HL-60 (cell line): ENCODE data around the gene RTN4R.

Source experiments
- DNase-seq, 2 experiments: peaks; one replicate each; pipeline ENCODE4 v3.0.0-alpha.2; 2010 to 2020; ENCODE audit warnings: low read depth in 1 of 2, low spot score in 1 of 2
- H3K27ac ChIP-seq: fragments of 250-450 bp; sonication (Bioruptor Pico); replicated peaks from 2 replicates; pipeline ENCODE4 v1.5.1; 2020; ENCODE audit warnings: mild to moderate bottlenecking, moderate library complexity
- H3K27me3 ChIP-seq: fragments of 250-450 bp; sonication (Bioruptor Pico); 2 replicates; pipeline ENCODE4 v1.5.1; 2021; ENCODE audit warnings: mild to moderate bottlenecking, moderate library complexity; ENCODE audit not compliant: insufficient read depth, poor library complexity, severe bottlenecking
- H3K4me3 ChIP-seq: replicated peaks from 2 replicates; pipeline ENCODE4 v1.5.1; 2011; ENCODE audit warnings: mild to moderate bottlenecking, control low read depth, low read length; ENCODE audit not compliant: insufficient read depth
- CTCF ChIP-seq: IDR thresholded peaks from one replicate; pipeline ENCODE4 v1.5.1; 2011; ENCODE audit warnings: low read length, control low read depth, inconsistent platforms; ENCODE audit not compliant: insufficient read depth
- GABPA ChIP-seq: IDR thresholded peaks from 2 replicates; pipeline ENCODE4 v1.6.1; 2012; ENCODE audit warnings: low read depth
- POLR2AphosphoS5 ChIP-seq: IDR thresholded peaks from 2 replicates; pipeline ENCODE4 v1.6.1; 2012; ENCODE audit warnings: low read depth
- REST ChIP-seq: IDR thresholded peaks from 2 replicates; pipeline ENCODE4 v1.6.1; 2012; ENCODE audit warnings: low read depth; ENCODE audit not compliant: insufficient replicate concordance
- SPI1 ChIP-seq: IDR thresholded peaks from 2 replicates; pipeline ENCODE4 v1.6.1; 2012; ENCODE audit warnings: low read depth, mild to moderate bottlenecking, borderline replicate concordance

The RTN4R gene

GRCh38 chr22:20211997-20212753, 55.9 kb downstream of the RTN4R start:
- DNase-seq = no peak
- no peak overlapping the region for H3K4me3 ChIP-seq
- no peaks in the 10 kb centered on the region for H3K27me3 ChIP-seq
- H3K27ac ChIP-seq = no peak overlapping the region
- no peak for TF ChIP-seq CTCF

GRCh38 chr22:20211409-20211996, 56.6 kb downstream of the RTN4R start:
- TF ChIP-seq REST (no peak), POLR2AphosphoS5 (no peak), SPI1 (no peak), CTCF (no peak), GABPA (no peak)
- Histone ChIP-seq H3K27ac (no peak overlapping the region), H3K27me3 (no peaks in the 10 kb centered on the region), H3K4me3 (no peak overlapping the region)
- no peak for DNase-seq

- DNase-seq = no peak
- TF ChIP-seq POLR2AphosphoS5 (no peak), SPI1 (no peak), REST (no peak), CTCF (no peak), GABPA (no peak)
- Histone ChIP-seq H3K27ac (no peak overlapping the region), H3K27me3 (no peaks in the 10 kb centered on the region), H3K4me3 (no peak overlapping the region)
Measured at GRCh38 chr22:20210473-20211059, 57.6 kb downstream of the RTN4R start.
